Small intestine (tissue), 7 donors: ENCODE results near the gene TXLNB. TPM values are rescaled to one million over a fixed set of nuclear protein-coding genes. Genes with fewer than 3 reads are reported as not detected.
A peak's percentile ranks its signal among the peaks of the same experiment; 100 is the strongest.

Experiments used
- DNase-seq, 2 donors: peaks; one replicate each; pipeline versions ENCODE4 v3.0.0 to v3.0.0-alpha.2; 2013
- FAIRE-seq: peaks from 2 replicates; lab custom pipeline; 2012; peaks lifted over from hg19 to GRCh38; lab: Jason Lieb, UNC
- H3K27ac ChIP-seq, 3 donors: one replicate each; pipeline ENCODE4 v1.5.1; 2013; ENCODE audit warnings: low read length in 2 of 3, mild to moderate bottlenecking in 2 of 3, control low read depth in 1 of 3, inconsistent platforms in 1 of 3, low read depth in 1 of 3, moderate library complexity in 1 of 3
- H3K27me3 ChIP-seq, 3 donors: one replicate each; pipeline ENCODE4 v1.6.1; 2013; ENCODE audit warnings: low read length in 3 of 3, inconsistent platforms in 1 of 3; ENCODE audit not compliant: control insufficient read depth in 3 of 3, insufficient read depth in 3 of 3
- H3K36me3 ChIP-seq, 3 donors: one replicate each; pipeline ENCODE4 v1.6.1; 2013; ENCODE audit warnings: low read length in 3 of 3, inconsistent platforms in 1 of 3, low read depth in 1 of 3, mild to moderate bottlenecking in 1 of 3, moderate library complexity in 1 of 3; ENCODE audit not compliant: control insufficient read depth in 3 of 3, insufficient read depth in 2 of 3
- H3K4me1 ChIP-seq, 3 donors: one replicate each; pipeline ENCODE4 v1.6.1; 2013; ENCODE audit warnings: low read length in 2 of 3, inconsistent platforms in 1 of 3, low read depth in 1 of 3, mild to moderate bottlenecking in 1 of 3, moderate library complexity in 1 of 3; ENCODE audit not compliant: control insufficient read depth in 3 of 3, insufficient read depth in 2 of 3
- H3K4me3 ChIP-seq, 3 donors: one replicate each; pipeline ENCODE4 v1.5.1; 2013; ENCODE audit warnings: low read length in 3 of 3, control low read depth in 1 of 3, inconsistent platforms in 1 of 3, low read depth in 1 of 3, mild to moderate bottlenecking in 1 of 3, moderate library complexity in 1 of 3
- H3K9me3 ChIP-seq, 2 donors: one replicate each; pipeline ENCODE4 v1.6.1; 2013; ENCODE audit warnings: low read depth in 1 of 2, low read length in 1 of 2; ENCODE audit not compliant: control insufficient read depth in 2 of 2, insufficient read depth in 1 of 2
- WGBS, 3 donors: extraction: QIAGEN DNeasy Blood & Tissue Kit; methylation state at CpG; one replicate each; pipeline ENCODE4 v1.1.7; 2013; 5-methylcytosine and 5-hydroxymethylcytosine counted together
- polyA plus RNA-seq, 4 donors: library from polyadenylated mRNA; stranded (reverse) in 3 of 4; unstranded in 1 of 4; fragments of 200-250 nt in 3 of 4; fragments of 120-200 nt in 1 of 4; gene quantifications; one replicate each; pipeline versions ENCODE4 v1.2.1 to v1.2.3, GENCODE V29; 2013
- donor health status: healthy with polysubstance abuse.
- donor health status: control.
- donor health status: control.
- donor health status: Bipolar disorder and iron deficiency.
- donor health status: healthy.

Gene TXLNB
- polyA plus RNA-seq, 4 donors, result 0.27 to 1.0 (median 0.54) TPM; not detected in 1

GRCh38 chr6:139323511-139324300 lies 31.9 kb upstream of the TXLNB start:
- H3K9me3 ChIP-seq, result no peaks in the 10 kb centered on the region
- H3K36me3 ChIP-seq, result no peaks in the 10 kb centered on the region
- WGBS, 3 donors, result 36 to 62% (median 46%) methylated on average over 21 of the region's 21 CpGs
- H3K27me3 ChIP-seq, result no peaks in the 10 kb centered on the region
- peak overlapping the region in 2 of 3 donors; percentile 69 to 97 for H3K27ac ChIP-seq
- H3K4me3 ChIP-seq, result peak overlapping the region in 2 of 3 donors; percentile 6 to 29
- no peak for FAIRE-seq
- peak; percentile 62 for DNase-seq
- H3K4me1 ChIP-seq, result peaks cover 0 to 3% (median 0%) of the 10 kb centered on the region in 3 donors

GRCh38 chr6:139320081-139320480 lies 28.3 kb upstream of the TXLNB start:
- H3K36me3 ChIP-seq, result no peaks in the 10 kb centered on the region
- WGBS, 3 donors, result 58 to 71% (median 59%) methylated on average over 2 of the region's 2 CpGs
- H3K27ac ChIP-seq, result no peak overlapping the region
- H3K4me1 ChIP-seq, result peaks cover 0 to 3% (median 0%) of the 10 kb centered on the region in 3 donors
- H3K9me3 ChIP-seq, result no peaks in the 10 kb centered on the region
- no peak for DNase-seq
- H3K27me3 ChIP-seq, result no peaks in the 10 kb centered on the region
- H3K4me3 ChIP-seq, result no peak overlapping the region
- FAIRE-seq, result no peak

DNA sequence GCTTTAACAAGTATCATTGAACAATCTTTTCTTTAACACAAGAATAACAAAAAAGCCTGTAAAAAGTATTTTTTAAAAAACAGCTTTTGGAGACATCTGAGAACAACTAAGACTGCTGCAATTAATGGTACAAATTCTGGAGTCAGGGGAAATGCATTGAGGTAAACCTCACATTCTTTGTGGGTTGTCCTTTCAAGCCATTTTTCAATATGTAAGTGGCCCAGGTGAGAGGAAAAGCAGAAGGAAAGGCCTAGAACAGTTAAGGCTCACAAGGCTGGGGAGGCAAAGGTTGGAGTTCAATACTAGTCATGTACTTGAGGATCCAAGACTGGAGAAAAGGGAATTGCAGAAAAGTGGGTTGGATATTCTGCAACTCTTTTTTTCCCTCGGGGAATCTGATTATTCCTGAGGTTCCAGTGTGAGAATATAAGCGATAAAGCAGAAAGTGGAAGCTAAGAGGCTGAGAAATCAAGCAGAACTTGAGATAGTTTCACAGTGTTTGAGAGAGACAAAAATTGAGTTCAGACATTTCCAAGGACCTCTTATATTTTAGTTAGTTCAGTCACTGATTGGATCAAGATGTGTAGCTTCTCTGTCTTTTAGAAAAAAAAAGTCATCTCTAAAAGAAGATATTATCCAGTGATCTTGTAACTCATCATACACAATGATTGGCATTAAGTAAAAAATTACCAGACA lies 25.0 kb upstream of the TXLNB start:
- no peaks in the 10 kb centered on the region for H3K27me3 ChIP-seq
- no peak overlapping the region for H3K4me3 ChIP-seq
- H3K4me1 ChIP-seq, result no peaks in the 10 kb centered on the region
- H3K36me3 ChIP-seq, result no peaks in the 10 kb centered on the region
- no peak overlapping the region for H3K27ac ChIP-seq
- 84 to 95% (median 89%) methylated on average over 2 of the region's 2 CpGs for WGBS, 3 donors
- no peak for DNase-seq
- no peak for FAIRE-seq
- no peaks in the 10 kb centered on the region for H3K9me3 ChIP-seq

GRCh38 chr6:139313784-139314545 lies 22.2 kb upstream of the TXLNB start:
- Histone ChIP-seq H3K4me1 (peaks cover 0 to 2% (median 0%) of the 10 kb centered on the region in 3 donors), H3K27me3 (no peaks in the 10 kb centered on the region), H3K36me3 (no peaks in the 10 kb centered on the region), H3K4me3 (no peak overlapping the region), H3K9me3 (no peaks in the 10 kb centered on the region), H3K27ac (no peak overlapping the region)
- FAIRE-seq, result no peak
- 68 to 76% (median 74%) methylated on average over 6 of the region's 6 CpGs for WGBS, 3 donors
- DNase-seq, result no peak

GRCh38 chr6:139313229-139313628 lies 21.4 kb upstream of the TXLNB start:
- WGBS, 3 donors, result 82 to 93% (median 92%) methylated on average over 7 of the region's 7 CpGs
- FAIRE-seq, result no peak
- H3K27ac ChIP-seq, result no peak overlapping the region

GRCh38 chr6:139311831-139312230 lies 20.0 kb upstream of the TXLNB start:
- DNase-seq (peak in 1 of 2 donors; percentile 7), FAIRE-seq (no peak)

More at GRCh38 chr6:139313229-139313628, 21.4 kb upstream of the TXLNB start:
- DNase-seq, result no peak
- H3K36me3 ChIP-seq, result no peaks in the 10 kb centered on the region
- no peak overlapping the region for H3K4me3 ChIP-seq
- peaks cover 0 to 2% (median 0%) of the 10 kb centered on the region in 3 donors for H3K4me1 ChIP-seq
- H3K9me3 ChIP-seq, result no peaks in the 10 kb centered on the region
- no peaks in the 10 kb centered on the region for H3K27me3 ChIP-seq

DNA sequence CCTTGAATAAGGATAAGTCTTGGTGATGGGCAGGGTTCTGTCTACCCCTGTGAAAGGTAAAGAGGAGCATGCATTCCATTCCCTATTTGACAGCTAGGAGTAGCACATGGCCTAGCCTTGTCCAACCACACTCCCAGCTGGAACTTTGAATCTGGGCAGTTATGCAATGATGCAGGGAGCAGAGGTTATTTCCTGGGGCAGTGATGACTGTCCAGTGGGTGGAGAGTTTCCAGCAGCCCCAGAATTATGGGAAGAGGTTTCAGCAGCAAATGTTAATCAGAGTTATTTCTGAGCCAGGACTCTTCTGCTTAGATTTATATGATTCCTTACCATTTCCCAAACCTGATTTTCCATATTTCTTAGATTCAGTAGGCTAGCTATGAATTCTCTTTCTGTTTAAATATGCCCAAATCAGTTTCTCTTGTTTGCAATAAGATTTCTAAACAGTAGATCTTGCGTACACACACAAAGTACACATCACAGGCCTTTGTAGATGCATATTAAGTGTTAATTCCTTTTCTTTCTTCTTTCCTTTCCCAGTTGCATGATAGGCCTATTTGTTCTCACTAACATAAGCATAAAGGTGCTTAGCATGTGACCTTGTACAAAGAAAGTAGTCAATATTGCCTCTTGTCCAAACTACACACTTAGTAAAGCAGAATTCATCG lies 17.3 kb upstream of the TXLNB start:
- H3K36me3 ChIP-seq, result no peaks in the 10 kb centered on the region
- H3K27me3 ChIP-seq, result no peaks in the 10 kb centered on the region
- H3K27ac ChIP-seq, result peak overlapping the region in 1 of 3 donors; percentile 7
- H3K4me3 ChIP-seq, result no peak overlapping the region
- WGBS, 3 donors, result 87 to 94% (median 88%) methylated on average over 2 of the region's 2 CpGs
- peak; percentile 59 to 71 for DNase-seq
- no peak for FAIRE-seq
- H3K4me1 ChIP-seq, result peaks cover 0 to 2% (median 0%) of the 10 kb centered on the region in 3 donors
- H3K9me3 ChIP-seq, result no peaks in the 10 kb centered on the region

More at GRCh38 chr6:139311831-139312230, 20.0 kb upstream of the TXLNB start:
- Histone ChIP-seq H3K27ac (no peak overlapping the region), H3K36me3 (no peaks in the 10 kb centered on the region), H3K4me3 (no peak overlapping the region), H3K27me3 (no peaks in the 10 kb centered on the region), H3K9me3 (no peaks in the 10 kb centered on the region), H3K4me1 (peaks cover 0 to 2% (median 0%) of the 10 kb centered on the region in 3 donors)
- 90 to 94% (median 92%) methylated on average over 2 of the region's 2 CpGs for WGBS, 3 donors
